ENCODE results near the gene CCDC73.

The CCDC73 gene

DNA sequence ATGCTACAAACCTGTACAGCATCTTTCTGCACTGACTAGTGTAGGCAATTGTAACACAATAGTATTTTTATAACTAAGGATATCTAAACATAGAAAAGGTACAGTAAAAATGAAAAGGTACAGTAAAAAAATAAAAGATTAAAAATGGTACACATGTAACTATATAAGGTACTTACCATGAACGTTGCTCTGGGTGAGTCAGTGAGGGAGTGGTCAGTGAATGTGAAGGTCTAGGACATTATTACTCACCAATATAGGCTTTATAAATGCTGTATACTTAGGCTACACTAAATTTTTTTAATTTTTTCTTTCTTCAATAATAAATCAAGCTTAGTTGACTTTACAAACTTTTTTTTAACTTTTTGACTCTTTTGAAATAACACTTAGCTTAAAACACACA, 150.9 kb downstream of the CCDC73 start:
- DNase-seq (ENCODE audit: extremely low read depth, low read depth): no peak
- TF ChIP-seq, protein P1, sequence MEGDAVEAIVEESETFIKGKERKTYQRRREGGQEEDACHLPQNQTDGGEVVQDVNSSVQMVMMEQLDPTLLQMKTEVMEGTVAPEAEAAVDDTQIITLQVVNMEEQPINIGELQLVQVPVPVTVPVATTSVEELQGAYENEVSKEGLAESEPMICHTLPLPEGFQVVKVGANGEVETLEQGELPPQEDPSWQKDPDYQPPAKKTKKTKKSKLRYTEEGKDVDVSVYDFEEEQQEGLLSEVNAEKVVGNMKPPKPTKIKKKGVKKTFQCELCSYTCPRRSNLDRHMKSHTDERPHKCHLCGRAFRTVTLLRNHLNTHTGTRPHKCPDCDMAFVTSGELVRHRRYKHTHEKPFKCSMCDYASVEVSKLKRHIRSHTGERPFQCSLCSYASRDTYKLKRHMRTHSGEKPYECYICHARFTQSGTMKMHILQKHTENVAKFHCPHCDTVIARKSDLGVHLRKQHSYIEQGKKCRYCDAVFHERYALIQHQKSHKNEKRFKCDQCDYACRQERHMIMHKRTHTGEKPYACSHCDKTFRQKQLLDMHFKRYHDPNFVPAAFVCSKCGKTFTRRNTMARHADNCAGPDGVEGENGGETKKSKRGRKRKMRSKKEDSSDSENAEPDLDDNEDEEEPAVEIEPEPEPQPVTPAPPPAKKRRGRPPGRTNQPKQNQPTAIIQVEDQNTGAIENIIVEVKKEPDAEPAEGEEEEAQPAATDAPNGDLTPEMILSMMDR (IDR thresholded peaks at IDR 0.05; ENCODE audit: low read depth, low read length): no peak

DNA sequence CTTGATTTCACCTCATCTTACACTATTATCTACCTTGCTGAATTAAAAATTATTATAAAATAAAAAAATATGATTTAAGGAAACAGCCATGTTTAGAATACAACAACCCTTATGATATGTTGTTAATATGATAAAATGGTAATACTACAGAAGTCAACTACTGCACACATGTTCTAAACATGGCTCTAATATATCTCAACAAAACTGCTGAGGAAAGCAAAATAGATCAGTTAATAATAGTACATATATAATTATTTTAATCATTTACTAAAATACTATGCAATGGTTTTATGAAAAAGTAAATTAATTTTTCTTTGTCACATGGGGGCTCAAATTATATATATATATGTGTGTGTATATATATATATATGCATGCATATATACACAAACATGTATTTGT, 153.1 kb downstream of the CCDC73 start:
- TF ChIP-seq, protein P1 (IDR thresholded peaks at IDR 0.05; ENCODE audit: low read depth, low read length): no peak
- no peak for DNase-seq (ENCODE audit: extremely low read depth, low read depth)

DNA sequence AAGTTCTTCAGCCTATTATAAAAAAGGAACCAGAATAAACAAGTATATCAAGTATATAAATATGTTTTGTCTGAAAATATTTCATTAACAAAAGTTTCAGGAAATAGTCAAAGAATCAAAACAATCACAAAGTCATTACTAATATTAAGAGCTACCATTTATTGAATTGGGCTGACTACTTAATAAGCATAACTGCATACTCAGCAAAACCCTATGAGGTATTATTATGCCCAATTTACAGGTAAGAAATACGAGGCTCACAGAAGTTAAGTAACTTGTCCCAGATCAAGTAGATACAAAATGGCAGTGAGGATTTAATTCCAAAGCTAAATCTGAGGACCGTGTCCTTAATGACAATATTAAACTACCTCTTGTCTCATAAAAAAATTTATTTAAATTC, 158.6 kb downstream of the CCDC73 start:
- no peak for DNase-seq (ENCODE audit: extremely low read depth, low read depth)
- TF ChIP-seq, protein P1 (IDR thresholded peaks at IDR 0.05; ENCODE audit: low read depth, low read length): no peak

DNA sequence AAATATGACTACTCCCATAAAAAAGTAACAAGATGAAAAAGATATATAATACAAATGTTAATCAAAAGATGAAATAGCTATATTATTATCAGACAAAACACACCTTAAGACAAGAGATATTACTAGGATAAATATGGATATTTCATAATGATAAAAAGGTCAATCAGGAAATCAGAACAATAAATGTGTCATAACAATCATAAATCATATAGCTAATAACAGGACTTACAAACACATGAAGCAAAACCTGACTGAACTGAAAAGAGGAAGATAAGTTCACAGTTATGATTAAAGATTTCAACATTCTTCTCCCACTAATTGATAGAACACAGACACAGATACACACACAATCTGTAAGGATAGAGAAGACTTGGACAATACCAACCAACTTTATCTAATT, 163.6 kb downstream of the CCDC73 start:
- no peak for DNase-seq (ENCODE audit: extremely low read depth, low read depth)
- TF ChIP-seq, protein P1 (IDR thresholded peaks at IDR 0.05; ENCODE audit: low read depth, low read length): no peak

DNA sequence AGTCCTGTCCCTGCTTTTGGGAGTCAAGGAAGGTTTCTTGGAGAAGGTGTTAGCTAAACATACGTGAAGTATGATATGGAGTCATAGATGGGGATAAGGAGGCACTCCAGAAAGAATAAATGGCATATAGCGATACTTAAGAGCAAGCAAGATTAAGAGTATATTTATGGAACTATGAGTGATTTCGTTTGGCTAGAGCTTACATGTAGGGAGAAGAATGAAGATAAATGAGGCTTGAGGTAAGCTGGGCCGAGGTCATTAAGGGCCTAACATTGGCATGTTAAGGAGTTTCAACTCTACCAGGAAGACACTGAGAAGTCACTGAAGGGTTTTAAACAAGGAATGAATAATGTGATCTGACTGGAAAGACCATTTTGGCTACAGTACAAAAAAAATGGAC, 177.6 kb downstream of the CCDC73 start:
- TF ChIP-seq, protein P1 (IDR thresholded peaks at IDR 0.05; ENCODE audit: low read depth, low read length): no peak
- no peak for DNase-seq (ENCODE audit: extremely low read depth, low read depth)

DNA sequence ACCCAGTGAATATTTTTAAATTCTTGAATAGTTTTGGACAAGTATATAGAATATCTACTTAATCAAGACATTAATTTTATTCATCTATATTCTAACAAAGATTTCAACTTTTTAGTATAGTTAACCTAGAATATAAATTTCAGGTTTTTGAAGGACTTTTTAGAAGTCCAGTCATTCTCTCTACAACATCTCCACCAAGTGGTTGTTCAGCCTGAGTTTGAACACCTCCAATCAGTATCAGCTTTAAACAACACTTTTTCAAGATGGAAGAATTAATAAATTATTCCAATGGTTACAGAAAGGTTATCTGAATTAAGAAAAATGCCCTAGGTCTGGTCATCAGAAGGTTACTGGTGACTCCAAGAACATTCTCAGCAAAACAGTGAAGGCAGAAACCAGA, 179.0 kb downstream of the CCDC73 start:
- TF ChIP-seq, protein P1 (IDR thresholded peaks at IDR 0.05; ENCODE audit: low read depth, low read length): no peak
- DNase-seq (ENCODE audit: extremely low read depth, low read depth): no peak

DNA sequence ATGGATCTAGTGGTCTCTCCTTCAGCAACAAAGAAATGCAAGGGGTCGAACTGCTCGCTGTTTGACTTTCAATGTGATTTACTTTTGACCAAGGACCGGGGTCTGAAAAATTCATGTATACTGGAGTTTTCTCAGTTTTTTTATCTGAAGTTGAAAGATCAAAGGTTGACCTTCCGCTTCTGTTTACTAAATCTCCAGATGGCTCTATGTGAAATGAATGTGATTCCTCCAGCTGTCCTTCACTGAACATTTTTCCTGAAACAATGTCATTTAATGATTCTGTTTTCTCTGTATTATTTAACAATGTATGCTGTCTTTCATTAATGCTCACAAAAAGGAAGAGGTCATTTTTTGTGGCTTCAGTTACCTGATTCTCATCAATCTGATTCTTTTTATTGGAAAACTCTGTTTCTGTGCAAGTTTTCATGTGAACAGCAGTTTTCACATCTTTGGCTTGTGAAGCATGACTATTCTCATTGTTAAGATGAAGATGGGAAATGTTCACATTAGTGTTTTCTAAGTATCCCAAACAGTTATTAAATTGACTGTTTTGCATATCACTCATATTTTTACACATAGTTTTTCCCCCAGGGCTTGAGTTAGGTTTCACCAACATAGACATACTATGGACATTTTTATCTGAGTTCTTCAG, 180.8 kb downstream of the CCDC73 start:
- TF ChIP-seq, protein P1 (IDR thresholded peaks at IDR 0.05; ENCODE audit: low read depth, low read length): no peak
- DNase-seq (ENCODE audit: extremely low read depth, low read depth): no peak
